Vagina (tissue), 2 donors: ENCODE data around the gene BGLAP.

Source experiments
- POLR2A ChIP-seq, 2 donors: fragments of 450-650 bp; IDR thresholded peaks; one replicate each; pipeline ENCODE4 v1.6.1; 2017; ENCODE audit warnings: antibody characterized with exemption in 2 of 2, mild to moderate bottlenecking in 2 of 2, moderate library complexity in 2 of 2
- TF ChIP-seq, protein P1 (sequence below), 3 experiments: fragments of 450-650 bp in 2 of 3; fragments of 200-600 bp in 1 of 3; sonication (generic) in 1 of 3; IDR thresholded peaks; one replicate each; pipeline ENCODE4 v1.5.1; 2017 to 2019; ENCODE audit warnings: antibody characterized with exemption in 3 of 3, mild to moderate bottlenecking in 2 of 3, moderate library complexity in 2 of 3

DNA sequence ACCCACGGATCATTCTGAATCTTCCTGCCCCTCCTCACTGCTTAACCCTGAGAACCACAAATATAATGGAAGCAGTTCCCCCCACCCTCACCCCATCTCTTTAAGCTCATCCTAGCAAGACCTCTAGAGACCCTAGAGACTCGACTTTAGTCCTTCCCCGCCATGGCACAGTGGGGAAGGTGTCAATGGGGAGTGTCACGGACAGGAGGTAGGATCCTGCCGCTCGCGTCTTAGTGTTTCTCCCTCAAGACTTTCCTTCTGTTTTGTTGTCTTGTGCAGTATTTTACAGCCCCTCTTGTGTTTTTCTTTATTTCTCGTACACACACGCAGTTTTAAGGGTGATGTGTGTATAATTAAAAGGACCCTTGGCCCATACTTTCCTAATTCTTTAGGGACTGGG, 29.9 kb upstream of the BGLAP start:
- TF ChIP-seq, protein P1, sequence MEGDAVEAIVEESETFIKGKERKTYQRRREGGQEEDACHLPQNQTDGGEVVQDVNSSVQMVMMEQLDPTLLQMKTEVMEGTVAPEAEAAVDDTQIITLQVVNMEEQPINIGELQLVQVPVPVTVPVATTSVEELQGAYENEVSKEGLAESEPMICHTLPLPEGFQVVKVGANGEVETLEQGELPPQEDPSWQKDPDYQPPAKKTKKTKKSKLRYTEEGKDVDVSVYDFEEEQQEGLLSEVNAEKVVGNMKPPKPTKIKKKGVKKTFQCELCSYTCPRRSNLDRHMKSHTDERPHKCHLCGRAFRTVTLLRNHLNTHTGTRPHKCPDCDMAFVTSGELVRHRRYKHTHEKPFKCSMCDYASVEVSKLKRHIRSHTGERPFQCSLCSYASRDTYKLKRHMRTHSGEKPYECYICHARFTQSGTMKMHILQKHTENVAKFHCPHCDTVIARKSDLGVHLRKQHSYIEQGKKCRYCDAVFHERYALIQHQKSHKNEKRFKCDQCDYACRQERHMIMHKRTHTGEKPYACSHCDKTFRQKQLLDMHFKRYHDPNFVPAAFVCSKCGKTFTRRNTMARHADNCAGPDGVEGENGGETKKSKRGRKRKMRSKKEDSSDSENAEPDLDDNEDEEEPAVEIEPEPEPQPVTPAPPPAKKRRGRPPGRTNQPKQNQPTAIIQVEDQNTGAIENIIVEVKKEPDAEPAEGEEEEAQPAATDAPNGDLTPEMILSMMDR (IDR thresholded peaks at IDR 0.05) = no peak
- TF ChIP-seq POLR2A (IDR thresholded peaks at IDR 0.05) = no peak
